Iris pigment epithelial cell (primary cell): ENCODE measurements around the gene NDUFAF5.
"Not testable (repeated sequence)": the region's sequence is repeated elsewhere in the genome, so short reads cannot be mapped to it uniquely, and the experiment has no call there.

ENCODE experiments used
- DNase-seq: peaks from one replicate; pipeline ENCODE4 v3.0.0-alpha.2; 2011; ENCODE audit warnings: low read depth

Gene NDUFAF5, protein sequence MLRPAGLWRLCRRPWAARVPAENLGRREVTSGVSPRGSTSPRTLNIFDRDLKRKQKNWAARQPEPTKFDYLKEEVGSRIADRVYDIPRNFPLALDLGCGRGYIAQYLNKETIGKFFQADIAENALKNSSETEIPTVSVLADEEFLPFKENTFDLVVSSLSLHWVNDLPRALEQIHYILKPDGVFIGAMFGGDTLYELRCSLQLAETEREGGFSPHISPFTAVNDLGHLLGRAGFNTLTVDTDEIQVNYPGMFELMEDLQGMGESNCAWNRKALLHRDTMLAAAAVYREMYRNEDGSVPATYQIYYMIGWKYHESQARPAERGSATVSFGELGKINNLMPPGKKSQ

DNA sequence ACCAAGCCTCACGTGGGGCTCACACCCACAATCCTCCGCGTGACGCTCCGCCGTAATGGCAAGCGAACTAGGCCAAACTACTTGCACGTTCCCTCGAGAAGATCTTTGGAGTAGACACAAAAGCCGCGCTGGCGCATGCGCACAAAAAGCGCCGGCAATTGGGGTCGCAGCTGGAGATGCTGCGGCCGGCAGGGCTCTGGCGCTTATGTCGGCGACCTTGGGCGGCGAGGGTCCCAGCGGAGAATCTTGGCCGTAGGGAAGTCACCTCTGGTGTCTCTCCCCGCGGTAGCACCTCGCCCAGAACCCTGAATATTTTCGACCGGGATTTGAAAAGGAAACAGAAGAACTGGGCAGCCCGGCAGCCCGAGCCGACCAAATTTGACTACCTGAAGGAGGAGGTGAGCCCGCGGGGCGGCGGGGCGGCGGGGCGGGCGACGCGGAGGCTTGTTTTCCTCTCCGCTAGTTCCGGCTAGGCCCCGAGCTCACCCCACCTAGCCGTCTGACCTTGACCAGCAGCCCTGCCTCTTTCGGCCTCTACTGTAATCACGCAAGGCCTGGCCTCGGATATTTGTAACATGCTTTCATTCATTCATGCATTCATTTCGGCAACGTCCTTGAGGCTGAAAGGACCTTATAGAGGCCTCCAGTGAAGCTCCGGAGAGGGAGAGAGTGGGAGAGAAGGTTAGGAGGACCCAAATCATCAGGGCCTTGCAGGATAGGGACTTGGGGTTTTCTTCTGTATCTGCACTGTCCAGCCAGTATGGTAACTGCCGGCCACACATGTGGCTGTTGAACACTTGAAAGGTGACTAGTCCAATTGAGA lies at the start of gene NDUFAF5, which contains the start of gene ESF1:
Gene NDUFAF5, plus strand, starts transcription at position 136 of the 823 bp plus-strand sequence. Its CDS starts 41 bp downstream, at position 177.
Gene ESF1, minus strand, starts transcription at position 27 of the 823 bp plus-strand sequence. CDS start 1,779 bp downstream, outside the sequence.
- DNase-seq, result peak; percentile 98

DNA sequence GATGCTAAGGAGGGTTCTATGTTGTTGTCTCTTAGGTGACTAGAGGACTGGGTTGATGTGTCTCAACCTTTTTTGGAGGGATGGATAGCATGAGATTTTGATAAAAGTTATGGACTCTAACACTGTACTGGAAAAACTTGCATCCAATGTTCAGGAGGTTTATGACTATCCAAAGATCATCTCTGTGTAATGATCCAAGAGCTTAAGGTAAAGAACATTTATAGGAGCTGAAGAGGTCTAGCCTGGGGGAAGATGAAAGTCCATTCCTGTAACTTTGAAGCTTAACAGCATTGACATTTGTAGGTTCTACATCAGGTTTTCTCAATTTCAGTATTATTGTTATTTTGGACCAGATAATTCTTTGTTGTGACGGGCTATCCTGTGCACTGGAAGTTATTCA lies 49.0 kb upstream of the NDUFAF5 start:
- no peak for DNase-seq

DNA sequence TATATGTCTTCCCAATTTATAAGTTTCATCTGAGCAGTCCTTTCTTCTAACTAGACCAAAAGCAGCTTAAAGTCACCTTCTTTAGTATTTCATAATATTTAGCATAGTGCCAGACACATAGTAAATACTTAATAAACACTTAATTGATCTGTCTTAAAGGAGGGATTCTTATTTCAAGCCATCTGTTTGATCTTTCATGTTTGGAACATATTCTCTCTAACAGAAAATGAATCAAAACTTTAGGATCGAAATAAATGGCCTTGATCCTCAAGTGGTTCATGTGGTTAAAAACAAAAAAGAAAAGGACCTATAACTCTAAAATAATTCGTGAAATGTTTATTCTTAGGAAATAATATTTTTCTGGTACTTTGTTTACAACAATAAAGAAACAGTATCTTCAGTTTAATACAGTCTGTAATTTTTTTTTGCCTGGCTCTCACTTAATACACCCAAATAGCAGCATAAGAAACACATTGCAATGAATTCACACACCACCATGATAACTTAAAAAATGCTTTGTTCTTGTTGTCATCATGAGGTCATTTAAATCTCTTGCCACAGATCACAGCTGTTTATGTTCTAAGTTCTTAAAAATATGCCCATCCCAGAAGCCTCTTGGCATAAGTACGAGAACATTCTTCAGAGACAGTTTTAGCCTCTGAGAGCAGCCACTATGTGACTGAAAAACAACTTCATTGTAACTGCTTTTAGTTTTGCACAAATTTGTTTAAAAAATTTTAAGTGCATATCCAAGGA lies 48.2 kb upstream of the NDUFAF5 start:
- DNase-seq, result peak; percentile 93

DNA sequence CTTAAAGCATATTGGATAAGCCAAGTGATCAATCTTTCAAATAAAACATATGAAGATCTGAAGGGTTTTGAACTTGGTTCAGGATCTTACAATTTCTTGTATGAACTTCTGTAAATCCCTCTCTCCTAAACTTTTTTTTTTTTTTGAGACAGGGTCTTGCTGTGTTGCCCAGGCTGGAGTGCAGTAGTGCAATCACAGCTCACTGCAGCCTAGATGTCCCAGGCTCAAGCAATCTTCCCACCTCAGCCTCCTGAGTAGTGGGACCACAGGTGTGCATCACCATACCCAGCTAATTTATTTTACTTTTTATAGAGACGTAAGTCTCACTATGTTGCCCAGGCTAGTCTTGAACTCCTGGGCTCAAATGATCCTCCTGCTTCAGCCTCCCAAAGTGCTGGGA lies 46.6 kb upstream of the NDUFAF5 start:
- DNase-seq, result not testable (repeated sequence)

DNA sequence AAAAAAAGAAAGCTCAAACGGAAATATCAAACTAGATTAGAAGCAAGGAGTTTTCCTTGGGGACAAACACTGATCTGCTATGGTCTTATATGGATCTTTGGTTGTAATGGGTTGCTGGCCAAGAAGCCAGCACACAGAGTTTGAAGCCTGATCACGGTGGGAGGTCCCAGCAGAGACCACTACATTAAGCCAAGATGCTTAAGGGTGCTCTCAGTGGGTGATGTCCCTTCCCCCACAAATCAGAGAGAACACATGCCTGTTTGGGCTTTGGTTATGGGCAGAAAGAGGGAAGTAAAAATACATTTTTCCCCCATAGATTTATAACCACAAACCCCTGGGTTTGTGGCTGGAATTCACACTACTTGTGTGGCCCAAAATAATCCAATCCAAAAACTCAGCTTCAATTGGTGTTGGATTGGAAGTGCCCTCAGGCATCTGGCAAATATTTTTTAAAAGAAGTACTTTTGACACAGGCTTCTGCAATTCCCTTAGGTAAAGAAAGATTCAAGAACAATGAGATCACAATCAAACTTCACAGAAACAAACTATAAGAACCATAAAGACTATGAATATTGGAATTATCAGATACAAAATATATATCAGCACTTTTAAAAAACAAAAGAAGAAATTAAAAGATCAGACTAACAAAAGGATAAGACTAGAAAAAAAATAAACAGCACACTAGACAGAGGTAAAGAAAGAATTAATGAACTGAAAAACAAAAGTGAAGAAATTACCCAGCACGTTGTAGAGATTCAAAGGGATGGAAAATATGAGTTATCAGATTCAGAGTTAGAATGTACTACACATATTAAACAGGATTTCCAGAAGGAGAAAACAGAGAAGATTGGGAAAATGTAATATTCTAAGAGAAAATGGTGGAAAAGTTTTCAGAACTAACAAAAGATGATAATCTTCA lies 44.8 kb upstream of the NDUFAF5 start:
- DNase-seq, result no peak

DNA sequence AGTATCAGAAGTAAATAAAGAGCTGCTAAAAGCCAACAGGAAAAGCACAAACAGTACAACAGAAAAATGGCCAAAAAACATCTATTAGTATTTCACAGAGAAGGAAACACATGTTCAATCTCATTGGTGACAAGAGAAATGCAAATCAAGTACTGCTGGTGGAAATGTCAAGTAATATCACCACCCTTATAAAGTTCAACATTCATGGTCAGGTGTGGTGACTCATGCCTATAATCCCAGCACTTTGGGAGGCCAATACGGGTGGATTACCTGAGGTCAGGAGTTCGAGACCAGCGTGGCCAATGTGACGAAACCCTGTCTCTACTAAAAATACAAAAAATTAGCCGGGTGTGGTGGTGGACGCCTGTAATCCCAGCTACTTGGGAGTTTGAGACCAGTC lies 42.9 kb upstream of the NDUFAF5 start:
- DNase-seq, result no peak

DNA sequence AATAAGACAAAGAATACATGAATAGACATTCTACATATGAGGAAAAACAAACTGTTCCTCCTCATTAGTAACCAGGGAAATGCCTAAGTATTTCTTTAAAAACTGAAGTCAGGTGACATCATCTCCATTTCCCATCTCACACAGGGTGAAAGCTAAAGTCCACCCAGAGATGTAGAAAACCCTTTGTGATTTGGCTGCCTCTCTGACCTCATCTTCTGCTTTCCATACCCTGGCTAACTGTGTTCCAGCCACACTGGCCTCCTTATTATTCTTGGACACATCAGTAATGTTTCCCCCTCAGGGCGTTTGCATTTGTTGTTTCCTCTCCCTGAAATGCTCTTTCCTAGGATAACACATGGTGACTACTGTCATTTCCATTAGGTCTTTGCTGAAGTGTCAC lies 40.5 kb upstream of the NDUFAF5 start:
- DNase-seq, result peak; percentile 6

DNA sequence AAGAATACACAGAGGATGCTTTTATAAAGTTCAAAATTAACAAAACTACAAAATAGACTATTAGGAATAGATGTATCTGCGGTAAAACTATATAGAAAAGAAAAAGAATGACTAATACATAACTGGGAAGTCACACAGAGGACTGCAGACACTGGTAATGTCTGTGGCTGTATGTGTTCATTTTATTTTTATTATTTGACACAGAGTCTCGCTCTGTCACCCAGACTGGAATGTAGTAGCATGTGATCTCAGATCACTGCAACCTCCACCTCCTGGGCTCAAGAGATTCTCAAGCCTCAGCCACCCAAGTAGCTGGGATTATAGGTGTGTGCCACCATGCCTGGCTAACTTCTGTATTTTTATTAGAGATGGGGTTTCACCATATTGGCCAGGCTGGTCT lies 39.0 kb upstream of the NDUFAF5 start:
- DNase-seq, result no peak

DNA sequence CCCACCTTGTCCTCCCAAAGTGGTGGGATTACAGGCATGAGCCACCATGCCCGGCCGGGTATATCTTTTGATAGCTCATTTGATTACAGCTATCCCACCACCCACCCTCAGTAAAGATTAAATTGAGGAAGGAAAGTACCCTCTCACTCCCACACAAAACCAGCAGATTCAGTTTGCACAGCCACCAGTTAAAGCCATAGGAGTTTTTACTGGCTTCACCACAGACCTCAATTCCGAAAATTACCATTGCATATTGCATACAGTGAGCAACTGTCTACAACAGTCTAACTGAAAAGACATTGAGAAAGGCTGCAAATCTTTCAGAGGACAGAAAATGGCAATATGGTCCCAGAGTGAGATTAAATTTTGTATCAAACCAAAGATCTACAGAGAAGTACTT lies 35.0 kb upstream of the NDUFAF5 start:
- DNase-seq, result no peak

DNA sequence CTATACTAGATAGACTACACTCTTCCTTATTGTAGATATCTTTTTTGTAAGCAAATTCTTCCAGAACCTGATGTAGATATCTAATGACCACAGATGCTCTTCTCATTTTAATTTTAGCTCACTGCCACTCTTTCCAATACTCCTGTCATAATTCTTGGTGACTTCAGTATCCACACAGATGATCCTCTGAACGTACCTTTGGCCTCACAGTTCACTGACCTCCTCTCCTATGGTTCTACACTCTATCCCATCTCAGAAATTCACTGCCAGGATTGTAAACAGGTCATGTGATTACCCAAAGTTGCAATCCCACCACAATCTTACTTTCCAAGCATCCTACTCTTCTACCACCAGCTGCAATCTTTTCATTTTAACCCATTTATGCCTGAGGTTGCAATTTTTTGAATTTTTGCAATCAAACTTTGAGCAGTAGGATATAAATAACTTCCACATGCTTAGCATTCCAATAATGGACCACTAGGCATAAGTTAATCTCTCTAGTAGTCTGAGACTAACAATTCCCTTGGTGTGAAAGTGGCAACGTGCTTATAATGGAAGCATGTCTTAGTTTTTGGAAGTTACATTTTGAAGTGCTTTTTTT lies 31.3 kb upstream of the NDUFAF5 start:
- no peak for DNase-seq

DNA sequence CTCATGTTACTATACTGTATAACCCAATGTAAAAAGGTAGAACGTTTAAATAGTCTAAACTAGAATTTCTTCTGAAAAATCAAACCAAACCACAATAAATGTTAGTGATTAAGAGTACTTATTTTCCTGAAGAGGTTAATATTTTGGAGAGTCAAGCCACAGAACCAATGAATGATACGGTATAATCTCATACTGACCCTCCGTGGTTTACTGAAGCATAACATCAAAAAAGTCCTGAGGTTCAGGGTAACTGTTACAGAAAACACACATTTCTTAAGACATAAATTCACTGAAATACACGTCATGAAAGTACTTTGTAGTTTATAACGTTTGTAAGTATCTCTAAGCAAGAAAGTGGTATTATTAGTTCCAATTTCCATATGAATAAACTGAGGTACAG lies 29.0 kb upstream of the NDUFAF5 start:
- no peak for DNase-seq

DNA sequence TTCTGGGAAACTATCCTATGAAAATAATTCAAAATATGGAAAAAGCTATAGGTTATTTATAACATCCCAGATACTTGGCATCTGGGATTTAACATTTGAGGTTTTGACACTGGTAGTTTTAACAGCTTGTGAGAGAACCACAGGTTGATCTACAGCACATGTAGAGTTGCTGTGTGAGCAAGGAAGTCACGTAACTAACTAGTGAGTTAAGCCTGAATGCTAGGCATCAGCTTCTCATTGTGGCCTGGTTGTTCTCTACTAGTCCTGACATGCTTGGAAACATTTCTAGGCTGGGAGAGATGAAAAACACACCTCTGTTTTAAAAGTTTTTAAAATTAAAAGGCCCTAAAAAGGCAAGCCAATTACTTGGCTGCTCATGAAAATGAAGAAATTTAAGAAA lies 28.3 kb upstream of the NDUFAF5 start:
- DNase-seq, result no peak

DNA sequence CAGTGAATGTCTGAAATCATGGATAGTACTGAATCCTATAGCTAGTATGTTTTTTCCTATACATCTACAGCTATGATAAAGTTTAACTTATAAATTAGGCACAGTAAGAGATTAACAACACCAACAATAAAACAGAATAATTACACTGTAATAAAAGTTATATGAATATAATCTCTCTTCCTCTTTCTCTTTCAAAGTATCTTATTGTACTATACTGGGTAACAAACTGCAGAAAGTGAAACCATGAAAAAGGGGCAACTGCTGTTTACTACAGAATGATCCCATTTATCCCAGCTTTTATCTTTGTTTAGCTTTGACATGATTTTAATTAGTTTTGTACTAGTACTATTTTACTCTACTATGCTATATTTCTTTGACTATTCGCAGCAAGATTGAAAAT lies 25.9 kb upstream of the NDUFAF5 start:
- DNase-seq, result no peak

DNA sequence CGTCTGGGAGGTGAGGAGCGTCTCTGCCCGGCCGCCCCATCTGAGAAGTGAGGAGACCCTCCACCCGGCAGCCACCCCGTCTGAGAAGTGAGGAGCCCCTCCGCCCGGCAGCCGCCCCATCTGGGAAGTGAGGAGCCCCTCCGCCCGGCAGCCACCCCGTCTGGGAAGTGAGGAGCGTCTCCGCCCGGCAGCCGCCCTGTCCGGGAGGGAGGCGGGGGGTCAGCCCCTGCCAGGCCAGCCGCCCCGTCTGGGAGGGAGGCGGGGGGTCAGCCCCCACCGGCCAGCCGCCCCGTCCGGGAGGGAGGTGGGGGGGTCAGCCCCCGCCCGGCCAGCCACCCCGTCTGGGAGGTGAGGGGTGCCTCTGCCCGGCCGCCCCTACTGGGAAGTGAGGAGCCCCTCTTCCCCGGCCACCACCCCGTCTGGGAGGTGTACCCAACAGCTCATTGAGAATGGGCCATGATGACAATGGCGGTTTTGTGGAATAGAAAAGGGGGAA lies 24.3 kb upstream of the NDUFAF5 start:
- not testable (repeated sequence) for DNase-seq

DNA sequence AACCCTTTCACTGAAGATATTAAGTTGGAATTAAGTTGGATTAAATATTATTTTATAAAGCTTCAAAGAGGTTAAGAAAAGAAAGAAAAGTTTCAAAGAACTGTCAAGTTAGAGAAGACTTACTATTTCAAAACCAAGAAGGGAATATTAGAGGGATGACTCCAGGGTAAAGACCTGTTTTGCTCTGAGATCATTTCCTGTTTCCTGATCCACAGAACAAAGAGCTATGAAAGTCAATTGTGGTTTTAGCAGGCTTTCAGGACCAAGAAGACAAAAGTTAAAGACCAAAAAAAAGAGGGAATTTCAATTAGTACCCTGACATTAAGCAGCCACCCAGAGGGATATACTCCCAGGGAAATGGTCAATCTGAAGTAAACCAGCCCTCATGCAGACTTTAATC lies 19.5 kb upstream of the NDUFAF5 start:
- DNase-seq, result peak; percentile 63

DNA sequence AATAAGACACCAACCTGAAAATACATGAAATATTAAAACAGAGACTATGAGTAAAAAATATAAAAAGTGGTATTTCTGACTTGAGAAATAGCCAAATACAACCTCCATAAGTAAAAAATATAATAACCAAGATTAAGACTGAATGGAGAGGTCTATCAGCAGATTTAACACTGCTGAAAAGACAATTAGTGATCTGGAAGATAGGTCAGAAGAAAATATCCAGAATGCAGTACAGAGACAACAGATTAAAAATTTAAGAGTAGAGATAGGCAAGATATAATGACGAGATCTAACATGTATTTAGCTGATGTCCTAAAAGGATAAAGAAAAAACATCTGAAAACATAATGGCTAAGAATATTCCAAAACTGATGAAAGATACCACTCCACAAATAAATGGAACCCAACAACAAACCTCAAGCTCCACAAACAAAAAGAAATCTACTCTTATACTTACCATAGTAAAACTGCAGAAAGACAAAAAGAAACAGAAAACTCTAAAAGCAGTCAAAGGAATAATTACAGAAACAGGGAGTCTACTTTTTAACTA lies 18.9 kb upstream of the NDUFAF5 start:
- DNase-seq, result no peak

DNA sequence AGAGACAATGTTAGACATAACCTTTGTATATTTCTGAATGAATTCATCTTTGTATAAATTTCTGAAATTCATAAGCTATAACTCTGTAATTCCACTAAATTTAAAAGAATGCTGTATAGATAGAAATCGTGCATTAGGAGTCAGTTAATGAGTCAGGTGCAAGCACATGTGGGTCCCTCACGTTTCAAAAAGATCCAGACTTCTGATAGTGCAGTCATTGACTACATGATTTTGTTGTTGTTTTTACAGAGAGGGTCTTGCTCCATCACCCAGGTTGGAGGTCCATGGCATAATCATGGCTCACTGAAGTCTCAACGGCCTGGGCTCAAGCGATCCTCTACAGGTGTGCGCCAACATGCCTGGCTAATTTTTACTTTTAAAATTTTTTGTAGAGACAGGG lies 14.7 kb upstream of the NDUFAF5 start:
- DNase-seq, result no peak

DNA sequence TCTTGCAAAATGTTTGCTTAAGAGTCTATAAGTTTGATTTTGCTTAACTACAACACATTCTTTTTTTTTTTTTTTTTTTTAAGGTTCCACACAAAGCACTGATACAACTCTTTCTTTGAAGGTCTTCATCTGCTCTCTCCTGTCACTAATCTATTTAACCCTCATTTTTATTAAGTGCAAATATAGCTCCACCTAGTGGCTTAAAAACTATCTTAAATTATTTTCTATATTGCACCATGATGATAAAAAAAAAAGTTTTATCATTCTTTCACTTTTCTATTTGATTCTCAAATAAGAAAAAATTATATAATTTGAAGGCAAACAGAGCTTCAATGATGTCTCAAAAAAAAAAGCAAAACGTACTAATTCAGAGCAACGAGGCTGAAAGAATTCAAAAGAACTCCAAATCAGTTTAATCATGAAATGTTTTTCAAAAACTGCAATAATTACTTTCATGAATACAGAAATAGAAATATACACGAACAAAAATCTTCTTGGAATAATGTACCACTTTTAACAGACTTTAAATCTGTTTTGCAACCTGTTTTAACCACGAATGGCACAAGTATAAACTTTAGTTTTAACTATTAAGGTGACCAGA lies 12.9 kb upstream of the NDUFAF5 start:
- peak; percentile 33 for DNase-seq

DNA sequence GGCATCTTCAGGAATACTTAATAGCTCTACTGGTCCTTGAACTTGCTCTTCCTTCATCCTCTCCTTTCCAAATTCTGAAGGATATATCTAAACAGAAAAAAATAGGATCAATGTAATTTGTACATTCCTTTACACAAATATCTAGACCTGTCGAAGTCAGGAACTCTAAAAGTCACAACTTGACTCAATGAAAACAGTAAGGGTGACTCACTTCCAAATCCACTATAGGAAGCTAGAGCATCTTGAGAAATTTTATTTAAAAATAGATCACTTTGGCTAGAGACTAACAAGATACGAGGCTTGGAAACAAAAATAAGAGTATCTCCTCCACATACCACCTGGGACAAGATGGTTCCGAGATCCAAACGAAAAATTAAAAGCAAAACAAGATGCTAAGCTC lies 12.3 kb upstream of the NDUFAF5 start:
- DNase-seq, result peak; percentile 44

DNA sequence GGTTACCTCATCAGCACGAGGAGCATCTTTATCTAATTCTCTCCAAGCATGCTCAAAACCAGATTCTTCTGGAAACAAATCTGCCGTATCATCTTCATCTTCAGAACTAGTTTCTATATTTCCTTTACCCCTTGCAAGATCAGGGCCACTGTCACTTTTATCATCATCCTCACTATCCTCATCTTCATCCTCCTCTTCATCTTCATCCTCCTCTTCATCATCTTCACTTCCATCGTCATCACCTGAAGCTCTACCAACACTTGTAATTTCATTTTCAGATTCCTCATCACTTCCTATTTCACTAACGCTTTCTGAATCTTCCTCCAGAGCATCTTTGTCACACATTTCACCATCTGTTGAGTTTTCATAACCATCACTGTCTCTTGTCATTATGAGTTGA lies 9.0 kb upstream of the NDUFAF5 start:
- no peak for DNase-seq
